Fibroblast of skin of back (primary cell): ENCODE measurements around the gene ADCY6.
"Not testable (repeated sequence)": the region's sequence is repeated elsewhere in the genome, so short reads cannot be mapped to it uniquely, and the experiment has no call there.

Experiments
- DNase-seq: peaks from one replicate; pipeline ENCODE4 v3.0.0-alpha.2; 2013

Gene ADCY6

GRCh38 chr12:48750215-48750614, 38.7 kb downstream of the ADCY6 start:
- DNase-seq, result peak; percentile 38

GRCh38 chr12:48744251-48745008, 44.5 kb downstream of the ADCY6 start:
- DNase-seq, result no peak

- DNase-seq, result no peak
Measured at GRCh38 chr12:48739618-48740269, 49.1 kb downstream of the ADCY6 start.

- DNase-seq, result no peak
Measured at GRCh38 chr12:48736456-48736855, 52.4 kb downstream of the ADCY6 start.

GRCh38 chr12:48728807-48729206, 60.1 kb downstream of the ADCY6 start:
- DNase-seq, result no peak

GRCh38 chr12:48720737-48721136, 68.2 kb downstream of the ADCY6 start:
- DNase-seq, result not testable (repeated sequence)

GRCh38 chr12:48720171-48720570, 68.7 kb downstream of the ADCY6 start:
- not testable (repeated sequence) for DNase-seq

- DNase-seq, result not testable (repeated sequence)
Measured at GRCh38 chr12:48719002-48719401, 69.9 kb downstream of the ADCY6 start.

GRCh38 chr12:48717252-48717695, 71.6 kb downstream of the ADCY6 start:
- peak; percentile 3 for DNase-seq

- peak; percentile 100 for DNase-seq
Measured at GRCh38 chr12:48716493-48717251, 72.2 kb downstream of the ADCY6 start, which contains the start of gene CCNT1. Gene CCNT1, minus strand, starts transcription at chr12:48716707. Its CDS starts 32 bp downstream, at chr12:48716675.
